ENCODE results near the gene CHST15.
"Not testable (repeated sequence)": the region's sequence is repeated elsewhere in the genome, so short reads cannot be mapped to it uniquely, and the experiment has no call there.

CHST15 gene

DNA sequence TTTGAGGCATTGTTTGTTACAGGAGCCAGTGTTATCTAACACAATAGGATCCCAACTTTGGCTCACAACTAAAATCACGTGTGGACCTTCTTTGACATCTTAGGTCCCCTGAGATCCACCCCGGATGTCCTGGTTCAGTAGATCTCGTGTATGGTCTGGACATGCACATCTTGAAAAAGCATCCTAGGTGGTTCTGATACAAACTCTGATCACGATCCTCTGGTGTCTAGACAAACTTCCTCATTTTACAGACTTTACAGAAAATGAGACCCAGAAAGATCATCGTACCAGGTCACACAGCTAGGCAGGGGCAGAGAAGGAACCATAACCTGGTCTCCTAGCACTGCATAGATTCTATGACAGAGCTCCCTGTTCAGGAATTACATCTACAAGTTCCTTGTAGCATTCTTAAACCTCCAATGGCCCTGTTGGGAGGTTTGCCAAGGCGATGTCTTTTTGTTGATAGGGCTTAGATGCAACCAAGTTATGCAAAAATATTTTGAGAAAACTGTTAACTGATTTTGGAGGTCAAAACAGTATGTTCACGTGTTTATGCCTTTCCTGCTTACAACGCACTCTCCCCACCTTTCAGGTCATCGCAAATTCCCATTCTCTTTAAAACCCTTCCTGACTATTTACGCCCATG is 30.8 kb upstream of the CHST15 start:
- DNase-seq (ENCODE audit: low spot score) = no peak

DNA sequence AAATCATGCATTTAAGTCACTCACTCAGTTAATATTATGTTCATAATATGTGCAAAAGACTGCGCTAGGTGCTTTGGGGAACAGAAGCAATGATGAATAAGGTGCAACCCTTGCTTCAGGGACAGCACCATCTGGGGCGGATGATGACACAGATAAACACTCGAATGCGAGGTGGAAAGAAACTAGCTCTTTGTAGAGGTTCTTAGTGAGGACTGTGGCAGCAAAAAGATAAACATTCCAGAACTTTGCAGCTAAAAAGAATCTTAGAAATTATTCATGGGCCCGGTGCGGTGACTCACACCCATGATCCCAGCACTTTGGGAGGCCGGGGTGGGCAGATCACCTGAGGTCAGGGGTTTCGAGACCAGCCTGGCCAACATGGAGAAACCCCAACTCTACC is 29.8 kb upstream of the CHST15 start:
- no peak for DNase-seq (ENCODE audit: low spot score)

DNA sequence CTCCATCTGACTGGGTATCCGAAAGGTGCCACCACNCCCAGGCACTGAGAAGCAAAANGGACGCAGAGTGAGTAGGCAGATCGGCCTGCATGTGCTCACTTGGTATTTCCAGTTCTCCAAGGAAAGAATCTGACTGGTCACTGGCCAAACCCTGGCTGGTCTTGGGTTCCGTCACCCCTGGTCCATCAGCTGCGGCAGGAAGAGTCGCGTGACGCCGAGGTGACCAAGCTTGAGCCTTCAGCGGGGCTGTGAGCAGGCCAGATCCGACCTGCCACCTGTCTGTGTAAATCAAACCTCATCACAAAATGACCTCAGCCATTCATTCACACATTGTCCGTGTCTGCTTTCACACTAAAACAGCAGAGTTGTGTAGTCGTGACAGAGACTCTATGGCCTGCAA is 28.8 kb upstream of the CHST15 start:
- no peak for DNase-seq (ENCODE audit: low spot score)

DNA sequence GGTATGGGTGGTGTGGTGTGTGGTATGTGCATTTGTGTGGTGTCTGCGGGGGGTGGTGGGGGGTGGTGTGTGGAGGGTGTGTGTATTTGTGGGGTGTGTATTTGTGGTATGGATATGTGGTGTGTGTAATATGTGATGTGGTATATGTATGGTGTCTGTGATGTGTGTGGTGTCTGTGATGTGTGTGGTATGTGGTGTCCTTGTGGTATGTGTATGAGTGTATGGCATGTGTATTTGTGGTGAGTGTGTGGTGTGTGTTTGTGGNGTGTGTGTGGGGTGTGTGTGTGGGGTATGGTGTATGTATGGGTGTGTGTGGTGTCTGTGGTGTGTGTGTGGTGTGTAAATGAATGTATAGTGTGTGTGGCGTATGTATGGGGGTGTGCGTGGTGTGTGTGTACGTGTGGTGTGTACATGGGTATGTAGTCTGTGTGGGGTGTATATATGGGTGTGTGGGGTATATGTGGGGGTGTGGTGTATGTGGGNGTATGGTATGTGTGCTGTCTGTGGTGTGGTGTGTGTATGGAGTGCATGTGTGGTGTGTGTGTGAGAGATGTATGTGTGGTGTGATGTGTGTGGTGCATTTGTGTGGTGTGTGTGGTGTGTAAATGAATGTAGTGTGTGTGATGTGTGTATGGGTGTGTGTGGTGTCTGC is 27.1 kb upstream of the CHST15 start:
- DNase-seq (ENCODE audit: low spot score) = no peak

DNA sequence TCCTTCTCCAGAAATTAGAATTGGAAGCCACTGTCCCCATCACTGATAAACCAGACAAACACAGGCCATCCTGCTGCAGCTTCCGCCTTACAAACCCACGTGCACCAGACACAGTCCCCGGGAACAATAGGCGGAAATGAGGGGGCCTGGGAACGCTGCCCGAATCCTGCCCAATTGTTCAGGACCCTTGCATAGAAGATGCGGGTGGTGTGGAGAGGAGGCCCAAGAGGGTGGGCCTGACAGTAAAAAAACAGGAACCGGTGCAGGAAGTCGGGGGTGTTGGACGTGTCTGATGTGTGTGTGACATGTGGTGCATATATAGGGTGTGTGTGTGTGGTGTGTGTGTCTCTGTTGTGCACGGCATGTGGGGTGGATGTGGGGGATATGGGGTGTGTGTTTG is 26.5 kb upstream of the CHST15 start:
- no peak for DNase-seq (ENCODE audit: low spot score)

DNA sequence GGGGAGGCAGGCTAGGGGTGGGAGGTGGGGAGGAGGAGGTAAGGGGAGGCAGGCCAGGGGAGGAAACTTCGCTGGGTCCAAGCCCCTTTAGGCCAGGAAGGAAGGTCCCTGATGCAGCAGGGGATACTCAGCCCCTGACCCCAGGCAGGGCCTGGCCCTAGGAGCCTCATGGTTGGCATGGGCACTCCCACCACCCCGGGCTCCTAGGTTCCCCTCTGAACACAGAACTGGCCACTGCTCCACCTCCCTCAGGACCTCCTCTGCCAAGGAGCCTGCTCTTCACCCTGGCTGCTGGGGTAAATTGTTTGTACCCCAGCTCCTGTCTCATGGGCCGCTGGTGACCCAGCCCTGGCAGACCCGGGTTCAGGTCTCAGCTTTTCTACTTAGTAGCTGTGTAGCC is 25.8 kb upstream of the CHST15 start:
- no peak for DNase-seq (ENCODE audit: low spot score)

DNA sequence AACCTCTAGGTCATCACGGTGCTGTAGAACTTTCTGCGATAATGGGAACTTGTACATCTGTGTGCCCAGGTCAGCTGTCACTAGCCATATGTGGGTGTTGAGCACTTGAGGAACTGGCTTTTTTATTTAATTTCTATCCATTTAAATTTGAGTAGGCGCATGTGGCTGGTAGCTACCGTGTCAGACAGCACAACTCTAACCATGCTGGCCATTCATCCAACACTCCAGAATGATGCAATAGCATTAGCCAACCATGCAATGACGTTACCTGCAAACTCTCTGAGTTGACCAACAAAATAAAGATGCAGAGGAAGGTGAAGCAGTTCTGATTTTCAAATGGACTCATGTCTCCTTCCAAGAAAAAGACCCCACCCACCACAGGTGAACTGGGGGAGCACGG is 24.4 kb upstream of the CHST15 start:
- DNase-seq (ENCODE audit: low spot score) = no peak

DNA sequence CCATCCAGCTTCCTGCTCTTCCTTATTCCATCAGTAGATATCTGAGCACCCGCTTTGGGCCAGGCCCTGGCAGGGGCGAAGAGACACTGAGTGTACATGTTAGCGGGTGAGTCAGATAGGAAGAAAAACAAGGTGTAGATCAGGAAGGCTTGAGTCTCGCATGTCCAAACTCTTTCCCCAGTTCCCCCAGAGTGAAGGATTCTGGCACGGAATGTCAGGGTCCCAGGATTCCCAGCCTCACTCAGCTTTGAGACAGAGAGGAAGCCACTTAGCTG is 24.1 kb upstream of the CHST15 start:
- no peak for DNase-seq (ENCODE audit: low spot score)

DNA sequence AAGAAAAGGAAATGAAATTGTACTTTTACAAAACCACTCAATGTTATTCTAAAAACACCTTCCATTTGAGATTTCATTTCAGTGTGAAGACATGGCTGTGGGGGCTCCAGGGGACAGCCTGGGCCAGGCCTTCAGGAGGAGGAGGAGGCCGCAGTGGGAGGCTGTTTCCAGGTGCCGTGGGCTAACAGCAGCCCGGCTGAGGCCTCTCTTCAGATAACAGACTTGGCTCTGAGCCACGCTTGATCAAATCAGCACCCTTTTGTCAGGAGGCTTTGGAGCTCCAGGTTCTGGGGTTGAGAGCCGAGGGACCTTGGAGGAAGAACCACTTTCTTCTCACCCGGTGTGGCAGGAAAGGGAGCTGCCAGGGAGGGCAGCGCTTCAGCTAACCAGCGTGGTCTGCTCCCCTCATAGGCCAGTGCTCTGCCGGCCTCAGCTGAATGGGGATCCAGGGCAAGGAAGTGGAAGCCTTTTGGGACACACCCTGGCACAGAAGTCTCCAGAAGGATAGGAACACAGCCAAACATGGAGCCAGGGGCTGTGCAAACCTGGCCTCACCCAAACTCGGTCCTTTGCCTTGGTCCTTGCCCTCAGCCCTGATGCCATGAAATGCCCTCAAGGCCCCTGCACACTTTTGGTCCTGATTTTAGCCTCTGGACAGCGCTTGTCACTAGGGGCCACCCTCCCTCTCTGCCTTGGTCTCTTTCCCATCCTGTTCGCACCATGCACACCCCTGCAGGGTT is 23.5 kb upstream of the CHST15 start:
- DNase-seq (ENCODE audit: low spot score) = no peak

DNA sequence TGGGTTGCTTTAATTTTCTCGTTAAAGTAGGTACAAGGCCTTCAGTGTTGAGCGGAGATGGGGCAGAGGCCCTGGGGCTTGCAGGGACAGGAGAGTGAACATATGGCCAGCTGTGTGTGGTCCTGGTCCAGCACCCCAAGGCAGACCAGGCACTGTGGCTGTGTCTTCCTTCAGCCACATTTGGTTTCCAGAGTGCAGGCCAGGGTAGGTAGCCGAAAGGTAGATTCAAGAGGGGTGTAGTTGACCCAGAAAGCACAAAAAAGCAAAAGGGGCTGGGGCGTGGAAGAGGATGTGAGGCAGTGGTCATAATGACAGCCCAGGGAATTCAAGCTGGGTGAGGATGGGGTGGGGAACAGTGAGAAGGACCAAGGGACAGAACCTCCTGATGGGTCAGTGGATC is 21.3 kb upstream of the CHST15 start:
- no peak for DNase-seq (ENCODE audit: low spot score)

DNA sequence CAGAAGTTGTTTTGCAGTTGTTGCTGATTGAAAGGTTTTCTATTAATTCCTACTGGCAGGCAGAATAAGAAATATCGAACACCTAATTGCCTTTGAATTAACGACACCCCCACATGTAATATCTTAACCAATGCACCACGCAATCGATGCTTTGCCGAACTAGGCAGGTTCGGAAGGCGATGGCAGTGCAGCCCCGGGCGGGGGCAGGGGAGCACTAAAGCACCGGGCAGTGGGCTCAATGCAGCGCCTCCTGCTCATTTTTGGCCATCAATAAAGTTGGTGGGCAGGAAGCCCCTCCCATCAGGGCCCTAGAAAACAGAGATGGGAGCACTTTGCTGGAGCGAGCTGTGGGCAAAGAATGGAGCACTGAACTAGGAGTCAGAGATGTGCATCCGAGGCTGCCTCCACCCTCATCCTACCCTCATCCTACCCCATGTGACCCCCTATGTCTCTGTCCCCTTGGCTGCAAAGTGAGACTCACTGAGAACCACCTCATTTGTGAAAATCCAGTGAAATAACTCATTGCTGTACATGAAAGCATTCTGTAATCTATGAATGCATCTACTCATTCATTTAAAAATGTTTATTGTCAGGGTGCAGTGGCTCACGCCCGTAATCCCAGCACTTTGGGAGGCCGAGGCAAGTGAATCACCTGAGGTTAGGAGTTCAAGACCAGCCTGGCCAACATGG is 19.6 kb upstream of the CHST15 start:
- DNase-seq (ENCODE audit: low spot score) = no peak

DNA sequence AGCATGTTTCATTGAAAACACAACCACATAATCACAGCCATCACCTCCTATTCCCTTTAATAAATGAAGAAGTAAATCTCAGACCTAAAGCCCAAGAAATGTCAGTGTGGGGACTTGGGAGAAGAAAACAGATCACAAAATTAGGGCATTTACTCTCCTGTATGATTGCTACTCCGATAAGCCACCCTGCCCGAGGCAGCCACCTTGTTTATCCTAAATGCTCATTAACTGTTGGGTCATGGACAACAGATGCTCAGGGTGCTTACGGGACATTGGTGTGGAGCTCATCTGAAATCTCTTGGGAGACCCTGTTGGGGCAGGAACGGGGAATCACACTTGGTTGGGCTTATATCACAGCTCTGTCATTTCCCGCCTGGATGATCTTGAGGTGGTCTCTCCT is 17.5 kb upstream of the CHST15 start:
- DNase-seq (ENCODE audit: low spot score) = no peak

DNA sequence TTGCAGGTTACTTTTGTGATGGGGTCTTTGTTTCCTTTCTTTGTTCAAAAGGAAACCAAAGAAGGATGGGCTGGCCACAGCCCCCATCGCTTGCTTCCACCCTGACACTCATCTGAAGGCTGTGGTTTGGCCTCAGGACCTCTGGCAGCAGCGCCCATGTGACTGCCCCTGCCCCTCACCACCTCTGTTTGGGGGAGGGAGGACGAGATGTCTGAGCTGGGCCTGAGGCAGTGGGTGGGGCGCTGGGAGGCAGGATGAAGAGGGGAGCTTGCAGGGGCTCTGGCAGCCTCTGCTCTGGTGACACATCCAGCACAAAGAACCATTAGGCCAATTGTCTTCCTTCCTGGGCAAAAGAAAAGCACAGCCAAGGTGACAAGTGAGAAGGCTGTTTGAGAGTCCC is 15.9 kb upstream of the CHST15 start:
- no peak for DNase-seq (ENCODE audit: low spot score)

DNA sequence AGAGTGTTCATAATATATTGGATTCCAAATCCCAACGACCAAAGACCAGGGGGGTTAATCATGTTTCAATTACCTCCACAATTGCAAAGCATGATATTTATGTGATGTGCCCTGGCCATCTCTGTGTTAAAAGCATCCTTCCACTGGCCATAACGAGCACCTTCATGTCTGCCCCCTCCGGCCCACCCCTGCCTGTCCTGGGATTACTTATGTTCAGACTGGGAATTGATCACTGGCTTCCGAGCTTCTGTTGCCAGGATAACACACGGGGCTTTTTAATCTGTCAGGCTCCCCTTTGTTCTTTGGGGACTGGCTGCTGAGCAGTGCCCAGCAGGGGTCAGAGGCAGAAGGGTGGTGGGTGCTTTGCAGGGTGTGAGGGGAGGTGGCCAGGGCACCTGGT is 13.7 kb upstream of the CHST15 start:
- no peak for DNase-seq (ENCODE audit: low spot score)

DNA sequence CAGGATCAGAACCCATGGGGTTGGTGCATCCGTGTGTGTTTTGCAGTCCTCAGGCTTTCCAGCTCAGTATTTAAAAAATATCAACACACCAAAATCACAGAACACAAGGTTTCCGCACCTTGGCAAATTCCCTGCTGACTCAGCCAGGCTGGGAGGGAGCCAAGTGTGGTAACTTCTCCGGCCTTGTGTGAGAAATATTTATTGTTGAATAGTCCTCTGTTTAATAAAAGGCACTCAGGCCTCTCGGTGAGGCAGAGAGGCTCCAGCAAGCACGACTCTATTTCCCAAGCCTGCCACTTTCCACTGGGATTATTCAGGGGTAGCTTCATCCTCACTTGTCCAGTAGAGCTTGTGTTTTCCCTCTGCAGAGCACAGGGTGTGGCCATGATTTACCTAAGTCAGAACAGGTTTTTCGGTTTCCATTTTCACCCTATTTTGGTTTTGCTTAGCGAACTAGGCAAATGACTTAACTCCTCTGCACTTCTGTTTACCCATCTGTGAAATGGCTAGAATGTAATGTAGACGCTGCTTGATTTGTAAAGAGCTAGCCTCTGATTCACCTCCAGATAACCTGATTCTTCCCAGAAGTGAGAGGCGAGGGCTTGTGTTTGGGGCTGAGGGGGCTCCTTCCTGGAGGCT is 13.0 kb upstream of the CHST15 start:
- peak; percentile 23 for DNase-seq (ENCODE audit: low spot score)

DNA sequence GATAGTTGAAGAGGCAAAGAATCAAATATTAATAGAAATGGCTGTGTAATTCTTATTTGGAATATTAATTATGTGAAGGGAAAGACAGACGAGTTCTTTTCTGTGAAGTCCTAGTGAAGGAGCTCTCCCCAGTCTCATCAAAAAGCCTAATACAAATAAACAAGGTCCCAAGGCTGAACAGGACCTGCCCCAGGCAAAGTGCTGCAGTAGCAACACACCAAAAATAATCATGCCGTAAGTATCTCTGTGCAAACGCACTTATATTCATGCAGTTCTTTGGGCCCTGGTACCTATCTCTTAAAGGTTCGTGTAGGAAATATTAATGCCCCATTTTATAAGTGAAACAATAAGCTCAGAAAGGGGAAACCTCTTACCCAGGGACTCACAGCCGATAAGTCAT is 12.2 kb upstream of the CHST15 start:
- DNase-seq (ENCODE audit: low spot score) = no peak

DNA sequence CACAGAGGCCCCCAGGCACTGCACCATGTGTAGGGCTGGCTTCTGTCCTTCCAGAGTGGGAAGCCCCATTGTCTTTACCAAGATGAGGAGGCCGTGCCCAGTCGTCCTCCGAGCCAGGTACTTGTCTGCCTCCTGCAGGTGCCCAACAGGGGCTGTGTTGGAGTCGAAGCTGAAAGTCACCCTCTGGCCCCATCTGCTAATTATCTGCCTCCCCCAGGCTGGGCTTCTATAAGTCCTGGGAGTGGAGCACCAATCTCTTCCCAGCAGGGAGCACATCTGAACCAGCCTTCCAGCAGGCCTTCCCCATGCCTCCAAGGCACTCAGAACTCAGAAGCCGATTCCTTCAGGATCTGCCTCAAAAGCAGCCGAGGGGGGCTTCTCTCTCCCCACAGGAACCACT is 11.6 kb upstream of the CHST15 start:
- DNase-seq (ENCODE audit: low spot score) = no peak

DNA sequence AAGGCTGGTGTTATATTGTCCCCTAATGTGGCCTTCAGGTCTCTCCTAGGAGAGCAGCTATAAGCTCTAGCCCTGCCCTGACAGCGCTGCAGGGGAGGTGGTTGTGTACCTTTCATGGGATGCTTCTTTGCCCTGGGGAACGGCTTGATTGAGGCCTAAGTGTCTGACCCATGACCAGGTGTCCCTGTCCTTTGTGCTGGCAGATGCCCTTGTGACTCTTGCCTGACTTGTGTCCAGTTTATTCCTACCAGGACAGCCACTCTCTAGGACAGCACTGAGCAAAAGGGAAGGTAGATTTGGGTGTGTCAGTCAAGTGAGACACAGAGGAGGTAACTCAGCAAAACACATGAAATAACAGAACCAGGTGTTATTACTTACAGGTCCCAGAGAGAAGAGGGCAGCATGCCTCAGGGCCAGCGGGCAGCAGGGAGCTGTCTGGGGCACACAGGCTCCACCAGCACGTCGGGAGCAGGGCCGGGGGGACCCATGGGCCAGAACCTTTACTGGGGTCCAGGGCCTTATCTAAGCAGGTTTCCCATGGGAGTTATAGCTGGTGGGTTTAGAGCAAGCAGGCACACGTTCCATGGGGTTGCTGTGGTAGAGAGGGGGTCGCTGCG is 10.7 kb upstream of the CHST15 start:
- no peak for DNase-seq (ENCODE audit: low spot score)

DNA sequence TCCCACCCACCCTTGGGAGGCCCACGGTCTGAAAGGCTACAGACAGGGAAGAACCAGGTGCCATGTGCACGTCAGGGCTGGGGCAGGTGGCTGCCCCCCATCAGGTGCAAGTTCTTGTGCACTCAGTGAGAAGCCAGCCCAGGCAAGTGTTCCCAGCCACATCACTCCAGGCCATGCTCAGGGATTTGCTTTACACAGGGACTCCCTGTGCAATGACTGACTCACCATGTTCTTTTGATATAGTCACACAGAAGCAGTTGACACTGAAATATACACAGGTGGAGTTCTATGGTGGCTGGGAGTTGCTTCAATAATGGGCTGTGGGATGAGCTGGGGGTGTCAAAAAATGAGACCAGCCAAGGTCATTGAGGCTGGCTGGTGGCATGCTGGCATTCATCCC is 8.0 kb upstream of the CHST15 start:
- no peak for DNase-seq (ENCODE audit: low spot score)

DNA sequence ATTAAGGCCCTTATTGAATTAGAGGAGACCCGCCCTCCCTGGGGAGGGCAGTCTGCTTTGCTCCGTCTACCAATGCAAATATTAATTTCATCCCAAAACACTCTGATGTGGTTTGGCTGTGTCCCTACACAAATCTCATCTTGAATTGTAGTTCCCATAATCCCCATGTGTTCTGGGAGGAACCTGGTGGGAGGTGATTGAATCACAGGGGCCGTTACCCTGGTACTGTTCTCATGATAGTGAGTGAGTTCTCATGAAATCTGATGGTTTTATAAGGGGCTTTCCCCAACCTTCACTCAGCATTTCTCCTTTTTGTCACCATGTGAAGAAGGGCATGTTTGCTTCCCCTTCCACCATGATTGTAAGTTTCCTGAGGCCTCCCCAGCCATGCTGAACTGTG is 7.3 kb upstream of the CHST15 start:
- DNase-seq (ENCODE audit: low spot score) = not testable (repeated sequence)

DNA sequence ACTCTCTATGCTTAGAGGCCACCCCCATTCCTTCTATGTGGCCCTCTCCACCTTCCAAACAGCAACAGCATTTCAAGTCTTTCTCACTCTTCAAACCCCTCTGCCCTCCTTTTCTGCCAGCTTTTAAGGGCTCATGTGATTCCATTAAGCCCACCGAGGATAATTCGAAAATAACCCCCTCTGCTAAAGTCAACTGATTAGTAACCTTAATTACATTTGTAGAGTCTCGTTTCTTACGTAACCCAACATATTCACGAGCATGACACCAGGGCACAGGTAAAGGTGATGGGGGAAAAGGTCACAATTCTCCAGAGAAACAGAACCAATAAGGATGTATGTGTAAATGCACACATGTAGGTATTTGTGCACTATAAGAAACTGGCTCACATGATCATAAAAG is 6.7 kb upstream of the CHST15 start:
- DNase-seq (ENCODE audit: low spot score) = no peak

DNA sequence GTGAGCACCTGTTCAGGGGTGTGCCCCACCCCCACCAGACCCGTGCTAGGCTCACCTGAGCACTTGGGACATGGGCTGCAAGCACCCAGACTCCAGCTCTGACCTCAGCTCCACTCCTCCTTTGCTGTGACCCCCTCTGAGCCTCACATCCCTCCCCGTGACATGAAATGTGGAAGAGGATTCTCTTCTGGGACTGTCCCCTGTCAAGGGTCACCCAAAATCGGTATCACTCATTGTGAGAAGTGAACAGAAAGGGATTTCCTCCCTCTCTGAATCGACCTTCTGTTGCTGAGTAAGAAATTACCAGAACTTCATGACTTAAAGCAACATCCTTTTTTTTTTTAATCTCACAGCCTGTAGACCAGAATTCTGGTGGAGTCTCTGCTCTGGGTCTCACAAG is 6.2 kb upstream of the CHST15 start:
- no peak for DNase-seq (ENCODE audit: low spot score)

Measured in Ammon's horn (tissue), 1 donor.